ENCODE results near the gene COL18A1. TPM values are rescaled to one million over a fixed set of nuclear protein-coding genes. Genes with fewer than 3 reads are reported as not detected.

COL18A1 gene
- polyA plus RNA-seq, 4 donors, result 57.4 to 211 (median 114) TPM

DNA sequence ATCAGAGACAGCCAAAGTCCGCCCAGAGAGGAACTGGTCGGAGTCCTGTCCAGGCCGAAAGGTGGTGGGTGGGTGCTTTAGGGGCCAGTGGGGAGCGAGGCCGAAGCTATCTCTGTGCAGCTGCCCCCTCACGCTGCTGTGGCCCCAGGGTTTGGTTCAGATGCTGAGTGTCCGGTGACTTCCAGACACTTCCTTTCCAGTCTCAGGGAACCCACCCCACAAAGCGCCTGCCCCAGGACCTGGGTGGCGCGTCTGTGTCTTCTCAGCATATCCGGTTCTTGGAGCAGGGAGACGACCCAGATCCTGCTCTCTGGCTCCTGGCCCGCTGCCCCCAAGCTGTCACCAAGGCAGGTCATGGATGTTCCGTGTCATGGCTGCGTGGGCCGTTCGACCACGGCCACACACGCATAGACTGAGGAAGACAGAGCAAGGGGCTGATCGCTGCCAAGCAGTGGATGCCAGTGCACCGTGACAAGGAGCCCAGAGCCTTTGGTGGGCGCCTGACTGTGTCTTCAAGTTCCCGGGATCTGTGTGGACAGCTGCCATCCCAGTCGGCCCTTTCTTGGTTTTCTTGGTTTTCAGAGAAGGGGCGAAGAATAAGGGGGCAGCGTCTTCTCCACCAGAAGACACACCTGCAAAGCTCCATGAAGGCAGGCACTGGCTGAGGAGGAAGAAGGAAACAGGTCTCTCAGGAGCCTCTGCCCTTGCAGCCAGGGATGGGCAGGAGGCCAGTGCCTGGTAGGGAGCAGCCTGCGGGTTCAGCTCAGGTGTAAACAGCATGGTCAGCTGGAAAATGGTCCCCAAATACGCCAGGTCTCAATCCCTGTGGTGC lies 22.9 kb upstream of the COL18A1 start:
- no peak for DNase-seq (ENCODE audit: low read depth in 4 of 4, low spot score in 3 of 4)

GRCh38 chr21:45382697-45382997 lies 22.3 kb upstream of the COL18A1 start:
- no peak for DNase-seq (ENCODE audit: low read depth in 4 of 4, low spot score in 3 of 4)

DNA sequence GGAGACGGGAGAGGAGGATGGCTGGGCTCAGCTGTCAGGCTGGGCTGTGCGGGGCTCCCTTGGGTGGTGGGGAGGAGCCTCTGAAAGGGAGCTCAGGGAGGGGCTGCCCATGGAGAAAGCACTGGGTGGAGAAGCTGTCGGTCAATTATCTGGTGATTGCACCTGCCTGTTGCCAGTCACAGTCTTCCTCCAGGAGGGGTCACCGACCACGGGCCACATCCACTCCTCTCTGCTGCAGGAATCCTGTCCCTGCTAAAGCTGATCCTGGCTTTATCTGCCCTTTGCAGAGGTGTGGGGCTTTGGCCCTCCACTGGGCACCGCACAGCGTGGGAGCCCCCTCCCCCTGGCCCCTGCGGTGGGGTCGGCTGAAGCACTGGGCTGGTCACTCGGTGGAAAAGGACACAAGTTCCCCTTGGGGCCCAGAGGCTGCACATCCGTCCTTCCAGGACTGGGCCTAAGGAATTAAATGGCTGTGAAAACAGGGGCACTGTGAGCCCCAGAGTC lies 21.8 kb upstream of the COL18A1 start:
- no peak for DNase-seq (ENCODE audit: low read depth in 4 of 4, low spot score in 3 of 4)

DNA sequence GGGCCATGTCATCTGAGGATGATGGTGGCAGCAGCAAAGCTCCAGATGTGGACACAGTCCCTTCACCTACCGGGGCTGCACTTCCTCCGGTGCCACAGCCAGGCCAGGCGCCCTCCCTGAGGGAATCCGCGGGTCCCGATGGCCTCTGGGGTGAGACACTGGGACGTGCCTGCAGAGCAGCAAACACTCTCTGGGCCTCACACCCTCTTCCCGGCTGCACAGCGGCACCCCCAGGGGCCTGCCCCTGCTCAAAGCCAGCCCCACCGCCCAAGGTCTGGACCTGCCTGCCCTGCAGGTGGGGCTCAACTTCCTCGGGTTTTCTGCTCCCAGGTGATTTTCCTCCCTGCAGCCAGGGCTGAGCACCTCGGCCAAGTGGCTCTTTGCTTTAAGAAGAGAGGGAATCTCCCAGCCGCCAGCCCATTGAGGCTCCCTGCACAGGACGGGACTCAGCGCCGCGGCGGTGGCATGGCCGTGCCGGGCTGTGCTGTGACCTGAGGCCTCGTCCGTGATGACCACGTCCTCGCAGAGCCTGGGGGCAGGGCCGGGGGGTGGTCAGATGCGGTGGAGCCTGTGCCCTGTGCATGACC lies 21.3 kb upstream of the COL18A1 start:
- no peak for DNase-seq (ENCODE audit: low read depth in 4 of 4, low spot score in 3 of 4)

GRCh38 chr21:45384656-45385548 lies 20.1 kb upstream of the COL18A1 start:
- DNase-seq (ENCODE audit: low read depth in 4 of 4, low spot score in 3 of 4), result no peak

GRCh38 chr21:45385549-45386050 lies 19.4 kb upstream of the COL18A1 start:
- DNase-seq (ENCODE audit: low read depth in 4 of 4, low spot score in 3 of 4), result no peak

DNA sequence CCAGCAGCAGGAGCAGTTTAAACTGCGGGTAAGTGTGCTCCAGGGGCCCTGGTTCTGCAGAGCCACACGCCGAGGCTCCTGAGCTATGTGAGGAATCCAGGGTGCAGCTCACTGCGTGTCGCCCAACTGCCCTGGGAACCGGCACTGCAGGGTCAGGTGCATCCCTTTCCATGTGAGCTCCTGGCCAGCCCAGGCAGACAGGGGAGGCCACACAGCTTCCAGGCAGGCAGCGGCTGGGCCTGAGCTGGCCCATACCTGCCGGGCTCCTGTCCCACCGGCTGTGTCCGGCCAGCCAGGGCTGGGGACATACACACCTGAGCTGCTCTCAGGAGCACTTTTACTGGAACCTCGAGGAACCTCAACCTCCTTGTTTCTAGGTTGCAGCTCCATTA lies 18.6 kb upstream of the COL18A1 start:
- DNase-seq (ENCODE audit: low read depth in 4 of 4, low spot score in 3 of 4), result no peak

GRCh38 chr21:45386728-45387371 lies 18.1 kb upstream of the COL18A1 start:
- no peak for DNase-seq (ENCODE audit: low read depth in 4 of 4, low spot score in 3 of 4)

DNA sequence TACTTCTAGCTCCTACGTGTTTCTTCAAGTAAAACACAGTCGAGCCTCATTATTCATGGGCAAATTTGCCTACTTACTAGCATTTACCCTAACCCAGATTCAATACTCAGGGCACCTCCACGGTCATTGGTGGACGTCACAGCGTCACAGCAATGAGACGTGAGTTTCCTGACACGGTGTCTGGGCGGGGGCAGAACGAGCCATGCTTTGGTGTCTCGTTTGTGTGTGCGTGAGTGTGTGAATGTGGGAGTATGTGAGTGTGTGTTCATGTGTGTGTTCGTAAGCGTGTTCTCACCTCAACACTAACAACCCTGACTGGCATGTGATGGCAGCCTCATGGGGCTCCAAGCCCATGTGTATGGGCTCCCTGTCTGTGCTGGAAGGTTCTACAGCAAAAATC lies 17.5 kb upstream of the COL18A1 start:
- no peak for DNase-seq (ENCODE audit: low read depth in 4 of 4, low spot score in 3 of 4)

DNA sequence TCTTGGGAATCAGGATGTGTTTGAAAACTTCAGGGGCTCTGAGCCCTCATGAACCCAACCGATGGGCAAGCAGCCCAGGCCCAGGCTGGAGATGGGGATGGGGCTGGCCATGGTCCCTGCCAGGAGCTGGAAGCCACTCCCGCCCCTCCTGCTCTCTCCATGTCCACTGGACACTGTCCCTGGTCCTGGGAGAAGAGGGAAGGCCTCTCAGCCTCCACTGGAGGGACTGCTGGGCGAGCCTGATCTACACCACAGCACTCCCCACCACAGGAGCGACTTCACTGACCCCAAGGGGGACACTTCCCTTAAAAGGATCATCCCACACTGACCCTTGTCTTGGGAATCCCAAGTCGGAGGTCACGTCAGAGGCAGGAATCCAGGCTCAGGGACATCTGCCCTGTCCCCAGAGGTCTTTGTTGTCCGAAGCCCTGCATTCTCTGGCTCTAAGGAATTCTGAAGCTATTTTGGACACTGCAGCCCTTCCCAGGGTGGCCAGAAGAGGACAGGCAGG lies 16.9 kb upstream of the COL18A1 start:
- no peak for DNase-seq (ENCODE audit: low read depth in 4 of 4, low spot score in 3 of 4)

DNA sequence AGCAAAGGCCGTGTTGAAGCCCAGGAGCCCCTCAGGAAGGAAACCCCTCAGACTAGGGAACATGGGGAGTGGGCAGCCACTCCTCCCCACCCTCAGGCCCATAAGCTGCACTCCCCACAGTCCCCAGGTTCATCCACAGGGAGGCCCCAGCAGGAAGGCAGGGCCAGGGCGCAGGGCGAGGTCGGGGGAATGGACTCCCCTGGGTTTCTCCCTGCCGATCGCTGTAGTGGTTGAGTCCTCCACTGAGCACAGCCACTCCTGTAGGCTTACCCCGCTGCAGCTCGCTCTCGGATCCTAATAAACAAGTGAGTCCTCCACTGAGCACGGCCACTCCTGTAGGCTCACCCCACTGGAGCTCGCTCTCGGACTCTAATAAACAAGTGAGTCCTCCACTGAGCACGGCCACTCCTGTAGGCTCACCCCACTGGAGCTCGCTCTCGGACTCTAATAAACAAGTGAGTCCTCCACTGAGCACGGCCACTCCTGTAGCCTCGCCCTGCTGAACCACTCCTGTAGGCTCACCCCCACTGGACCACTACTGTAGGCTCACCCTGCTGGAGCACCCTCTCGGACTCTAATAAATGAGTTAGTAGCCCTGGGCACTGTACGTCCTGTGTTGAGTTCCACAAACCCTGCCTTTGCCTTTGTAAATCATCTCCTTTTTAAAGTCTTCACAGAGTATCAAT lies 16.2 kb upstream of the COL18A1 start:
- DNase-seq (ENCODE audit: low read depth in 4 of 4, low spot score in 3 of 4), result no peak

- DNase-seq (ENCODE audit: low read depth in 4 of 4, low spot score in 3 of 4), result no peak
Measured at GRCh38 chr21:45390121-45390751, 14.7 kb upstream of the COL18A1 start.

DNA sequence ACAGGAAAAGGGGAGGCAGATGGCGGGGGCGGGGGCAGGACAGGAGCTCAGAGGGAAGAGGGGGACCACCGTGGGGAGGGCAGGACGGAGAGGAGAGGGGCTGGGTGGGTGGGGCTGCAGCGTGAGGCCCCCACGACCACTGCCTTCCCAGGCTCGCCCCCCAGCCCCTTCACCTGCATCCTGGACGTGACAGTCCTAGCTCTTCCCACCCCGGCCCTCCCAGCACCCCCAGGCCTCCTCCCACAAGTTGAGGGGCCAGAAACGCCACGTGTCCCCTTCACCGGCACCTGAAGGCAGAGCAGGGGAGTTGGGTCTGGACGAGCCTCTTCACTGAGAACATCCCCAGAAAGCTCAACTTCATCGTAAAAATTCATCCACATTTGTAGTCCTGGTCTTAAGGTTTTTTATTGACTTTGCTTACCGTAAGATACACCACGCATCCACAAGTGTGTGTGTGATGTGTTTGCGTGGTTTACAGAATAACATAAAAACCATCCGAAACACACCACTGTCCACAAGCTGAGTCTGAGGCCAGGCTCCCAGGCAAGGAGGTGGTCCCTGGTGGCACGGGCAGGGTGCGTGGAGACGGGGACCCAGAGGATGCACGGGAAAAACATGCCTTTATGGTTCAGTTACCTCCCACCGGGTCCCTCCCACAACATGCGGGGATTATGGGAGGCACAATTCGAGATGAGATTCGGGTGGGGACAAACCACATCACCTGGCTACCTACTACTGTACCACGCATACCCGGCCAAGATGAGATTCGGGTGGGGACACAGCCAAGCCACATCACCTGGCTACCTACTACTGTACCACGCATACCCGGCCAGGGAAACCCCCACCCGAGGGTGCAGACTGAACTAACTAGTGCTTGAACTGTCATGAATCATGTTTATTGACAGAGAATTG lies 13.9 kb upstream of the COL18A1 start:
- no peak for DNase-seq (ENCODE audit: low read depth in 4 of 4, low spot score in 3 of 4)

DNA sequence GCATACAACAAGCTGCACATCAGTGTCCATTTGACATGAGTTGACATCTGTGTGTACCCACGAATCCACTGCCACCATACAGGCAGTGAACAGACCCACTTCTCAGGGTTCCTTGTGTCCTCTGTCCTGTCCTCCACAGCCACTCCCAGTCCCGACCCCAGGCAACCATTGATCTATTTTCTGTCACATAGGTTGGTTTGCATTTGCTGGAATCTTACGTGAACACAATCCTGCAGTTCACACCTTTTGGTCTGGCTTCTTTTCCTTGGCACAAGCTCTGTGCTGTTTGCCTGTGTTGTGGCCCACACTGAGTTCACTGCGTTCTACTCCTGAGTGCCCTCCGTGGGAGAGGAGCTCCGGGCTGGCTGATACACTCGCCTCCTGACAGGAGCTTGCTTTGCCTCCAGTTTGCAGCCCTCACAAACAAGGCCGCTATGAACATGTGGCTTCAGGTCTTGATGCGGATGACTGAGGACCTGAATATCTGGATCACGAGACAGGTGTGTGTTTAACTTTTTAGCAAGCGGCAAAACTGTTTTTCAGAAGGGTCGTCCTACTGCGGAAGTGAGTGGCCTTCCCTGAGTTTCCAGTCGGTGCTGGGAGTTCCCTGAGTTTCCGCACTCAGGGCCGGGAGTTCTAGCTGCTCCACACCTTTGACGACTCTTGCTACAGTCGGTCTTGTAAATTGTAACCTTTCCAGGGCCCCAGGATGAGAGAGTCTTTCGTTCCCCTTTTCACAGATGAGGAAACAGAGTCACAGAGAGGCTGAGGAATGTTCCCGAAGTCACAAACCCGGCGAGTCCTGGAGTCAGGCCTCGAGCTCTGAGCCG lies 13.0 kb upstream of the COL18A1 start:
- no peak for DNase-seq (ENCODE audit: low read depth in 4 of 4, low spot score in 3 of 4)

DNA sequence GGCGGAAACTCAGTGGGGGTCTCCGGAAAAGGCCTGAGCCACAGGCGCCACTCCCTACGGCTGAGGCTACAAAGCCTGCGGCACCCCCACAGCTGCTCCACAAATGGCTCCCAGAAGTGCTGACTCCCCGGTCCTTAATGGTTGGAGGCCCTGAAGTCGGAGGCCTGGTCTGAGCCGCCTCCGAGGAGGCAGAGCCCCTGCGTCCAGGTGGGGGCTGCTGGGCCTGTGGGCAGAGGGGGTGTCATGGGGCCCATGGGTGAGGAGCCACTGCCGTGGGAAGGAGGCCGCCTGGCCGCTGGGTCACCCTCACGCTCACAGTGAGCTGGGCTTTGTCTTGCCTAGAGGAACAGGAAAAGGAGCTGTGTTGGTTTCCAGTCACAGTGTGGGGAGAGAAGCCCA lies 12.4 kb upstream of the COL18A1 start:
- no peak for DNase-seq (ENCODE audit: low read depth in 4 of 4, low spot score in 3 of 4)

- no peak for DNase-seq (ENCODE audit: low read depth in 4 of 4, low spot score in 3 of 4)
Measured at GRCh38 chr21:45393021-45393420, 11.9 kb upstream of the COL18A1 start.

GRCh38 chr21:45393833-45394638 lies 10.9 kb upstream of the COL18A1 start:
- DNase-seq (ENCODE audit: low read depth in 4 of 4, low spot score in 3 of 4), result no peak
